IMR-90 (cell line): Measurements from ENCODE around the gene NKAIN2. TPM values are rescaled to one million over a fixed set of nuclear protein-coding genes. Genes with fewer than 3 reads are reported as not detected.

Source experiments
- ATAC-seq: fragments of 200-7000 bp; cut with Tn5 transposase; 2 replicates; pipeline ENCODE4 v1.9.1; 2020; ENCODE audit warnings: low read depth, mild to moderate bottlenecking, moderate library complexity
- BruUV-seq: library from RNA; stranded (reverse); fragments of 400-500 nt; replicated peaks from 2 replicates; lab custom pipeline; 2021; lab: Mats Ljungman, UMichigan
- CTCF ChIA-PET: fragments of 300-600 bp; formaldehyde crosslinking; extraction: SDS; loops from one replicate; lab custom pipeline; 2021; ENCODE audit warnings: antibody characterized with exemption; lab: Yijun Ruan, JAX
- POLR2A ChIA-PET: fragments of 300-600 bp; sonication (Branson Sonifier 250); formaldehyde crosslinking; loops from one replicate; lab custom pipeline; 2022; ENCODE audit warnings: antibody characterized with exemption; ENCODE audit not compliant: unreplicated experiment; lab: Charles Lee
- DNase-seq: peaks from one replicate; pipeline ENCODE4 v3.0.0; 2013
- H2AFZ ChIP-seq: replicated peaks from 2 replicates; pipeline ENCODE3; 2013; ENCODE audit warnings: low read length, mild to moderate bottlenecking; ENCODE audit not compliant: poor library complexity
- H2AK5ac ChIP-seq: 2 replicates; pipeline ENCODE4 v1.6.1; 2013; ENCODE audit warnings: low read depth, low read length, inconsistent platforms
- H2AK9ac ChIP-seq: replicated peaks from 2 replicates; pipeline ENCODE3; 2013; ENCODE audit warnings: mild to moderate bottlenecking, low read depth, low read length, moderate library complexity; ENCODE audit not compliant: poor library complexity
- H2BK120ac ChIP-seq: 2 replicates; pipeline ENCODE4 v1.6.1; 2013; ENCODE audit warnings: low read depth, low read length, inconsistent platforms
- H2BK15ac ChIP-seq: 3 replicates; pipeline ENCODE4 v1.6.1; 2013; ENCODE audit warnings: low read depth, low read length, inconsistent platforms
- H2BK20ac ChIP-seq: 2 replicates; pipeline ENCODE4 v1.6.1; 2013; ENCODE audit warnings: low read depth, mild to moderate bottlenecking, inconsistent platforms, low read length, moderate library complexity
- H2BK5ac ChIP-seq: 2 replicates; pipeline ENCODE4 v1.6.1; 2013; ENCODE audit warnings: mild to moderate bottlenecking, low read depth, low read length, inconsistent platforms; ENCODE audit not compliant: poor library complexity, severe bottlenecking
- H3K14ac ChIP-seq: replicated peaks from 2 replicates; pipeline ENCODE4 v1.6.1; 2013; ENCODE audit warnings: low read depth, low read length, inconsistent platforms
- H3K18ac ChIP-seq: 2 replicates; pipeline ENCODE4 v1.6.1; 2013; ENCODE audit warnings: low read depth, low read length, control low read depth
- H3K23ac ChIP-seq: 2 replicates; pipeline ENCODE4 v1.6.1; 2013; ENCODE audit warnings: low read depth, low read length, inconsistent platforms
- H3K27ac ChIP-seq: 2 replicates; pipeline ENCODE4 v1.5.1; 2013; ENCODE audit warnings: mild to moderate bottlenecking, control low read depth, low read length; ENCODE audit not compliant: insufficient read depth
- H3K27me3 ChIP-seq: 2 replicates; pipeline ENCODE4 v1.6.1; 2013; ENCODE audit warnings: low read length; ENCODE audit not compliant: control insufficient read depth, insufficient read depth
- H3K36me3 ChIP-seq: 2 replicates; pipeline ENCODE4 v1.6.1; 2013; ENCODE audit warnings: low read length, mixed read lengths; ENCODE audit not compliant: control insufficient read depth, insufficient read depth
- H3K4ac ChIP-seq: 2 replicates; pipeline ENCODE4 v1.6.1; 2013; ENCODE audit warnings: low read depth, low read length, inconsistent platforms
- H3K4me1 ChIP-seq: 2 replicates; pipeline ENCODE4 v1.6.1; 2013; ENCODE audit warnings: low read length, mixed read lengths; ENCODE audit not compliant: control insufficient read depth, insufficient read depth
- H3K4me2 ChIP-seq: 2 replicates; pipeline ENCODE4 v1.6.1; 2013; ENCODE audit warnings: low read depth, mild to moderate bottlenecking, control low read depth, low read length, moderate library complexity
- H3K4me3 ChIP-seq: 2 replicates; pipeline ENCODE4 v1.5.1; 2013; ENCODE audit warnings: low read depth, mild to moderate bottlenecking, control low read depth, low read length, moderate library complexity; ENCODE audit not compliant: insufficient read depth
- H3K56ac ChIP-seq: 2 replicates; pipeline ENCODE4 v1.6.1; 2013; ENCODE audit warnings: low read length, inconsistent platforms; ENCODE audit not compliant: insufficient read depth; ENCODE audit errors: extremely low read depth
- H3K79me1 ChIP-seq, 2 experiments: 2 replicates each; pipeline ENCODE4 v1.6.1; 2013; ENCODE audit warnings: low read length in 2 of 2, inconsistent platforms in 1 of 2, low read depth in 1 of 2
- H3K9ac ChIP-seq: 2 replicates; pipeline ENCODE4 v1.6.1; 2013; ENCODE audit warnings: low read depth, low read length, control low read depth
- H3K9me1 ChIP-seq: 2 replicates; pipeline ENCODE4 v1.6.1; 2013; ENCODE audit warnings: low read length, inconsistent platforms; ENCODE audit not compliant: insufficient read depth
- H3K9me3 ChIP-seq: 2 replicates; pipeline ENCODE4 v1.6.1; 2013; ENCODE audit warnings: low read length; ENCODE audit not compliant: control insufficient read depth, insufficient read depth
- H4K20me1 ChIP-seq: 2 replicates; pipeline ENCODE4 v1.6.1; 2013; ENCODE audit warnings: low read length, inconsistent platforms; ENCODE audit not compliant: insufficient read depth
- H4K5ac ChIP-seq: 2 replicates; pipeline ENCODE4 v1.6.1; 2013; ENCODE audit warnings: mild to moderate bottlenecking, low read depth, low read length, control low read depth
- H4K8ac ChIP-seq, 2 experiments: 2 replicates each; pipeline ENCODE4 v1.6.1; 2013; ENCODE audit warnings: low read depth in 2 of 2, low read length in 2 of 2, control low read depth in 1 of 2, inconsistent platforms in 1 of 2
- H4K91ac ChIP-seq: 2 replicates; pipeline ENCODE4 v1.6.1; 2013; ENCODE audit warnings: low read depth, low read length, inconsistent platforms; ENCODE audit not compliant: insufficient read depth
- BHLHE40 ChIP-seq: fragments of 150-350 bp; IDR thresholded peaks from 2 replicates; pipeline ENCODE4 v1.6.1; 2016; ENCODE audit warnings: mild to moderate bottlenecking, low read depth, low read length
- CEBPB ChIP-seq: IDR thresholded peaks from 2 replicates; pipeline ENCODE4 v1.6.1; 2012; ENCODE audit warnings: low read depth, low read length, improper control_type of control experiment
- FOS ChIP-seq: fragments of 150-350 bp; IDR thresholded peaks from 2 replicates; pipeline ENCODE4 v1.6.1; 2016; ENCODE audit warnings: low read depth, low read length
- MAFK ChIP-seq: IDR thresholded peaks from 2 replicates; pipeline ENCODE4 v1.6.1; 2012; ENCODE audit warnings: low read depth, low read length, improper control_type of control experiment
- POLR2A ChIP-seq: IDR thresholded peaks from 2 replicates; pipeline ENCODE4 v1.6.1; 2012; ENCODE audit warnings: mild to moderate bottlenecking, low read depth, low read length
- RAD21 ChIP-seq: IDR thresholded peaks from 2 replicates; pipeline ENCODE4 v1.6.1; 2012; ENCODE audit warnings: low read length, improper control_type of control experiment
- RCOR1 ChIP-seq: IDR thresholded peaks from 2 replicates; pipeline ENCODE4 v1.6.1; 2012; ENCODE audit warnings: mild to moderate bottlenecking, low read length, improper control_type of control experiment; ENCODE audit not compliant: insufficient replicate concordance
- RFX5 ChIP-seq: IDR thresholded peaks from 2 replicates; pipeline ENCODE4 v1.8.0; 2012; ENCODE audit warnings: low read depth, mild to moderate bottlenecking, low read length, moderate library complexity
- SMC3 ChIP-seq: fragments of 150-350 bp; IDR thresholded peaks from 2 replicates; pipeline ENCODE4 v1.6.1; 2016; ENCODE audit warnings: low read depth, mild to moderate bottlenecking, antibody characterized with exemption, low read length, moderate library complexity
- USF2 ChIP-seq: fragments of 150-350 bp; IDR thresholded peaks from 2 replicates; pipeline ENCODE4 v1.6.1; 2017; ENCODE audit warnings: mild to moderate bottlenecking, antibody characterized with exemption, low read length, low read depth
- WGBS, 2 experiments: methylation state at CpG; one replicate each; pipeline versions ENCODE4 v1.1.5 to v1.1.7; 2013; ENCODE audit warnings: missing lambda C conversion rate in 2 of 2; ENCODE audit not compliant: insufficient read length in 1 of 2; ENCODE audit errors: extremely low coverage in 2 of 2; 5-methylcytosine and 5-hydroxymethylcytosine counted together
- dilution Hi-C: fragments of 300-500 bp; cut with HindIII; formaldehyde crosslinking; loops from one replicate; pipeline ENCODE4 v1.14.3; 2018; ENCODE audit warnings: low sequenced_read_pairs; ENCODE audit not compliant: unreplicated experiment
- in situ Hi-C: fragments of 300-500 bp; cut with MboI; formaldehyde crosslinking; loops from 3 replicates; pipeline ENCODE4 v1.14.3; 2019; ENCODE audit warnings: low sequenced_read_pairs, inconsistent platforms, mixed read lengths
- intact Hi-C: fragments of 100-400 bp; cut with micrococcal nuclease; formaldehyde crosslinking; loops from 2 replicates; pipeline ENCODE4 v1.10.0; 2022
- polyA plus RNA-seq, 3 experiments: library from polyadenylated mRNA; depleted of rRNA; stranded (reverse); fragments of >200 nt; gene quantifications; 2 replicates each; pipeline ENCODE4 v1.2.3, GENCODE V29; 2012; ENCODE audit warnings: low replicate concordance in 1 of 3
- total RNA-seq: library from RNA; depleted of rRNA; stranded (reverse); fragments of >200 nt; gene quantifications from 2 replicates; pipeline ENCODE4 v1.2.3, GENCODE V29; 2012

The NKAIN2 gene
- total and polyA plus RNA-seq, 2 of the 4 experiments (the other 2 are of a cell fraction): not detected

DNA sequence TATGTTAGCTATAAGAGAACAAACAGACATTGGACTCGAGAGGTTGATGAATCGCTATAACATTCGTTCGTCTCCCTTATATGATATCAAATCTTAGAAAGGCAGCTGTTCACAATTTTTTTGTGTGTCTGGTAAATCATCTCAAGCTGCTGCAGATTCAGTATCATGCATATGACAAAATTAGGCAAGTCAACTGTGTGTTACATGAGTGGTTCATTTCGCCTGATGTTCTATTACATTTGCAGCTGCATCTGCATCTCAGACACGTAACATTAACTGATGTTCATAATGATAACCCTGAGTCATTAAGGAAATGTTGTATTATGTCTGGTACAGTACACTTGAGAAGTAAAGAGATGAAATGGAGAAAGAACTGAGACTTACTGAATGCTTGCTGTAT is 92.1 kb downstream of the NKAIN2 start:
- no CpG with 5 or more reads among the region's 6 CpGs for WGBS, 2 experiments
- no peak for ATAC-seq
- H3K36me3 ChIP-seq: no peaks in the 10 kb centered on the region
- no peak overlapping the region for H2AK5ac ChIP-seq
- ChIA-PET CTCF (no interaction called here), POLR2A (no interaction called here)
- no peak overlapping the region for H3K23ac ChIP-seq
- intact Hi-C loops: no loop called here
- H3K9me1 ChIP-seq: no peaks in the 10 kb centered on the region
- dilution Hi-C loops: no loop called here
- no peaks in the 10 kb centered on the region for H3K9me3 ChIP-seq
- no peak overlapping the region for H3K14ac ChIP-seq
- no peak overlapping the region for H3K56ac ChIP-seq
- BruUV-seq: no TSS peak
- H4K20me1 ChIP-seq: no peaks in the 10 kb centered on the region
- H3K79me1 ChIP-seq: no peaks in the 10 kb centered on the region
- no peak overlapping the region for H4K91ac ChIP-seq
- H2AFZ ChIP-seq: no peak overlapping the region
- H3K4me3 ChIP-seq: no peak overlapping the region
- no peak overlapping the region for H3K4me2 ChIP-seq
- H2BK20ac ChIP-seq: no peak overlapping the region
- TF ChIP-seq RFX5 (no peak), POLR2A (no peak), BHLHE40 (no peak), FOS (no peak), SMC3 (no peak), USF2 (no peak), RCOR1 (no peak), CEBPB (no peak), MAFK (no peak), RAD21 (no peak)
- no peak for DNase-seq
- no peak overlapping the region for H4K5ac ChIP-seq
- H2AK9ac ChIP-seq: no peak overlapping the region
- H3K18ac ChIP-seq: no peak overlapping the region
- no peaks in the 10 kb centered on the region for H3K27me3 ChIP-seq
- no peak overlapping the region for H2BK120ac ChIP-seq
- no peak overlapping the region for H3K27ac ChIP-seq
- in situ Hi-C loops: no loop called here
- no peak overlapping the region for H3K4ac ChIP-seq
- H4K8ac ChIP-seq: no peak overlapping the region
- no peak overlapping the region for H2BK5ac ChIP-seq
- H3K4me1 ChIP-seq: no peaks in the 10 kb centered on the region
- no peak overlapping the region for H2BK15ac ChIP-seq
- no peak overlapping the region for H3K9ac ChIP-seq
